ENCODE data around the gene F2RL3.

Gene F2RL3

DNA sequence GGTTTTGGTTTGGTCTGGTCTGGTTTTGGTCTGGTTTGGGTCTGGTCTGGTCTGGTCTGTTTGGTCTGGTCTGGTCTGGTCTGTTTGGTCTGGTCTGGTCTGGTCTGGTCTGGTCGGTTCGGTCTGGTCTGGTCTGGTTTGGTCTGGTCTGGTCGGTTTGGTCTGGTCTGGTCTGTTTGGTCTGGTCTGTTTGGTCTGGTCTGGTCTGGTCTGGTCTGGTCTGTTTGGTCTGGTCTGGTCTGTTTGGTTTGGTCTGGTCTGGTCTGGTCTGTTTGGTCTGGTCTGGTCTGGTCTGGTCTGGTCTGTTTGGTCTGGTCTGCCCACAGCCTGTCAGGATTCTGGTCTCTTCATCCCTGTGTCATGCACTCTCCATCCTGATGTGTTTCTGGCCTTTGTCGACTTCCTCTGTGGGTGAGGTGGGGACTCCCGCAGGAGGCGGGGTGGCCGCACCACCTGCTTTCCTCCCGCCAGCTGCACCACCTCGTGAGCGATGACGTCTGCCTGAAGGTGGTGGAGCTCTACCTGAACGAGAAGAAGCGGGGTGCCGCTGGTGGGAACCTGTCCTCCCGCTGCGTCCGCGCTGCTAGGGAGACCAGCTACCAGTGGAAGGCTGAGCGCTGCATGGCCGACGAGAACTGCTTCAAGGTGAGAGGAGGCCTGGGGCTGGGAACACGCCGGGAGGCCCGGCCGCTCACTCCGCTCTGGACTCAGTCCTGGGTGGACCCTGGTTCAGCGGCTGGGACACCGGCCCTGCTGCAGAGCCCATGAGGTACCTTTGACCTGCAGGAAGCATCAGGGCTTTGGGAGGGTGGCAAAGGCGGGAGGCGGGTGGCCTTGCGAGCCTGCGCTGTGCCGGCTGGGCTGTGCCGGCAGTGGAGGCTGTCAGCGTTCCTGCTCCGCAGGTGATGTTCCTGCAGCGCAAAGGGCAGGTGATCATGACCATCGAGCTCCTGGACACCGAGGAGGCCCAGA lies 12.9 kb upstream of the F2RL3 start:
- DNase-seq, result no peak

DNA sequence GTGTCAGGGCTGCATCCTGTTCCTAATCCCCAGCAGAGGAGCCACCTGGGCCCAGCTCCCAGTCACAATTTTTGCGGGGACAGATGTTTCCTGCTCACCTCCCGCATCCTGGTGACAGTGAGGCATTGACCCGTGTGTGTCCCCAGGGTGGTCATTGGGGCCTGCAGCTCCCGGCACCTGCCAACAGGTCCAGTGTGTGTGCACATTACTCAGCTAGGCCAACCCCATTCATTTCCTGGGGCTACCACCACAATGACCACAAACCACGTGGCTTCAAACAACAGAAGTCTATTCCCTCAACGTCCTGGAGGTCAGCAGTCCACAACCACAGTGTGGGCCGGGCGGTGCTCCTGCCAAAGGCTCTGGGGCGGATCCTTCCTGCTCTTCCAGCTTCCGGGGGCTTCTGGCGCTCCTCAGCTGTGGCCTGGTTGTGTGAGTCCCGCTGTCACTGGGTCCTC lies 11.9 kb upstream of the F2RL3 start:
- no peak for DNase-seq

- no peak for DNase-seq
These were observed 11.2 kb upstream of the F2RL3 start for GRCh38 chr19:16877581-16877980.

- no peak for DNase-seq
These were observed 10.4 kb upstream of the F2RL3 start for GRCh38 chr19:16878181-16878965.

DNA sequence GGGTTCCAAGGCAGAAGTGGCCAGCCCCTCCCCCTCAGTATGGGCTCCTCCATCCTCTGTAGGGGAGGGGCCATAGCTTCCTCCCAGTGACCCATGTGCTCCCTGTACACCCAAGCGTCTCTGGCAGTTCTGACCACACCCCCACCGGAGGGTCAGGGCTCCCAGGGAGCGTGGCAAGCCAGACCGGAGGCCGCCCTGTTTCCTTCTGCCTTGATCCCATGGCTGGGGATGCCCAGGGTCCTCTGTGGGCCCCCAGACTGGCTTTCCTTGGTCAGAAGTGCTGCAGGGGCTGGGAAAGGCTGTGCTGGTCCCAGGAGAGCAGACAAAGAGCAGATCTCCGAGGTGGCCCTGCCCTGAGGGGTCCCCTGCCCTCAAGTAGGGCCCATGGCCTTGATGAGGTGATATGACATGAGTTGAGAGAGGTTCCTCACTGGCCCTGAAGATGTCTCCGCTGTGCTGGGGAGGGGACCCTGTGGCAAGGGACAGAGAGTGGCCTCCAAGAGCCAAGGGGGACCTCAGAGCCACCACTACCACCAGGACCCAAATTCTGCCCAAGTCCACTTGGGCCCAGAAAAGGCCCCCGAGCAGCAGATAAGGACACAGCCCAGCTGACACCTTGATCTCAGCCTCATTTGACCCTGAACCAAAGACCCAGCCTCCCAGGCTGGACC lies 7.8 kb upstream of the F2RL3 start:
- no peak for DNase-seq

GRCh38 chr19:16882146-16882545 lies 6.7 kb upstream of the F2RL3 start:
- DNase-seq, result no peak

DNA sequence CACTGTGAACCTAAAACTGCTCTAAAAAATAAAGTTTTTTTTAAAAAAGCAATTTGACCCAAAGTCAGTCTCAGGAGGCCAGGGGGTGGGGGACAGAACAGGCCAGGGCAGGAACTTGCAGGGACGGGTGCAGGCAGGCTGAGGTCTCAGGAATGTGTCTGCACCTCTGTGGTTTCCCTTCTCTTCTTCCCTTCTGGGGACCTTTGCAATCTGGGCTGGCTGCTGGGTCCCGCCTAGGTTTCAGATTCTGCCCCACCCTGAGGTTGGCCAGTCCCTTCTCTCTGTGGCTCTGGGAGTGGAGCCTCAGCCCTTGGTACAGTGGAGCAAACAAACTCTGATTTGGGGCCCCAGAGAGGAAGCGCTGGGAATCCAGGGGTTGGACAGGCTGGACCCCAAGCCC lies 5.3 kb upstream of the F2RL3 start:
- no peak for DNase-seq

DNA sequence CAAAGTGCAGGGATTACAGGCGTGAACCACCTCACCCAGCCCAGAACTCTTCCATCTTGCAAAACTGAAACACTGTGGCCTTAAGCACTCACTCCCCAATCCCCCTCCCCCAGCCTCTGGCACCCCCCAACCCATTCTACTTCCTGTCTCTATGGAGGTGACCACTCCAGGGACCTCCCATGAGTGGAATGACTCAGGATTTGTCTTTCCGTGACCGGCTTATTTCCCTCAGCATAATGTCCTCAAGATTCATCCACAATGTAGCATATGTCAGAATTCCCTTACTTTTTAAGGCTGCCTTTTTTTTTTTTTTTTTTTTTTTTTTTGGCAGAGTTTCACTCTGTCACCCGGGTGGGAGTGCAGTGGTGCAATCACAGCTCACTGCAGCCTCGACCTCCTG lies 3.6 kb upstream of the F2RL3 start:
- no peak for DNase-seq

- no peak for DNase-seq
These were observed 2.4 kb upstream of the F2RL3 start for GRCh38 chr19:16886305-16886880.

- no peak for DNase-seq
These were observed 1.2 kb upstream of the F2RL3 start for GRCh38 chr19:16887353-16888265.

- DNase-seq, result no peak
These were observed 625 bp downstream of the F2RL3 start for GRCh38 chr19:16889366-16889882.

DNA sequence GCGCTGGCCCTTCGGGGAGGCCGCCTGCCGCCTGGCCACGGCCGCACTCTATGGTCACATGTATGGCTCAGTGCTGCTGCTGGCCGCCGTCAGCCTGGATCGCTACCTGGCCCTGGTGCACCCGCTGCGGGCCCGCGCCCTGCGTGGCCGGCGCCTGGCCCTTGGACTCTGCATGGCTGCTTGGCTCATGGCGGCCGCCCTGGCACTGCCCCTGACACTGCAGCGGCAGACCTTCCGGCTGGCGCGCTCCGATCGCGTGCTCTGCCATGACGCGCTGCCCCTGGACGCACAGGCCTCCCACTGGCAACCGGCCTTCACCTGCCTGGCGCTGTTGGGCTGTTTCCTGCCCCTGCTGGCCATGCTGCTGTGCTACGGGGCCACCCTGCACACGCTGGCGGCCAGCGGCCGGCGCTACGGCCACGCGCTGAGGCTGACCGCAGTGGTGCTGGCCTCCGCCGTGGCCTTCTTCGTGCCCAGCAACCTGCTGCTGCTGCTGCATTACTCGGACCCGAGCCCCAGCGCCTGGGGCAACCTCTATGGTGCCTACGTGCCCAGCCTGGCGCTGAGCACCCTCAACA lies 1.2 kb downstream of the F2RL3 start:
- DNase-seq, result no peak

GRCh38 chr19:16890461-16891184 lies 1.8 kb downstream of the F2RL3 start:
- no peak for DNase-seq

- no peak for DNase-seq
These were observed 3.0 kb downstream of the F2RL3 start for GRCh38 chr19:16891696-16892382.

- no peak for DNase-seq
These were observed 3.6 kb downstream of the F2RL3 start for GRCh38 chr19:16892436-16892835.

GRCh38 chr19:16892868-16893685 lies 4.3 kb downstream of the F2RL3 start:
- DNase-seq, result no peak

- no peak for DNase-seq
These were observed 4.8 kb downstream of the F2RL3 start for GRCh38 chr19:16893686-16893989.

DNA sequence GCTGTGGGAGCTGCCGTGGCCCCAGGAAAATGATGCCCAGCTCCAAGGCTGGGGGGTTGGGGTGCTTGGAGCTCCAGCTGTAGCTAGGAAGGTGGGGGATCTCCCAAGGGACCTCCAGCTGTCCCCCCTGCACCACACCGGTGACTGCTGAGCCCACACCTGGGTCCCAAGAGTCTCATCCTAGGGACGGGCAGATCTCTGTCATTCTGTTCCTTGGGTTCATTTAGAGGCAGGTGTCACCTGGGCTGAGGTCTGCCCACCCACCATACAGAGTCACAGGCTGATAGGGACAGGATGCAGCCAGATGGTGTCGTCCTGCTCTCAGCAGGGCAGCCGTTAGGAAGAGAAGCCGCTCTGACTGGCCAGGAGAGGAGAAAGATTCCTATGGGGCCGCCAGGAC lies 5.3 kb downstream of the F2RL3 start:
- DNase-seq, result no peak

All from central memory CD4-positive, alpha-beta T cell (primary cell).